ENCODE measurements around the gene ONECUT3.

The ONECUT3 gene

GRCh38 chr19:1815605-1816529 lies 62.6 kb downstream of the ONECUT3 start:
- H3K4me3 ChIP-seq (ENCODE audit: low read depth, low read length), result no peak overlapping the region
- H3K27me3 ChIP-seq (ENCODE audit: insufficient read depth, low read depth, severe bottlenecking), result no peaks in the 10 kb centered on the region
- DNase-seq, result no peak
- no peak for TF ChIP-seq CTCF (IDR thresholded peaks at IDR 0.05; ENCODE audit: low read depth, low read length)
- no peak overlapping the region for H3K27ac ChIP-seq
- peaks cover 52% of the 10 kb centered on the region for H3K36me3 ChIP-seq
- no peaks in the 10 kb centered on the region for H3K9me3 ChIP-seq (ENCODE audit: severe bottlenecking)

GRCh38 chr19:1816530-1817298 lies 63.4 kb downstream of the ONECUT3 start:
- Histone ChIP-seq H3K36me3 (peaks cover 53% of the 10 kb centered on the region), H3K4me3 (ENCODE audit: low read depth, low read length) (no peak overlapping the region)

DNA sequence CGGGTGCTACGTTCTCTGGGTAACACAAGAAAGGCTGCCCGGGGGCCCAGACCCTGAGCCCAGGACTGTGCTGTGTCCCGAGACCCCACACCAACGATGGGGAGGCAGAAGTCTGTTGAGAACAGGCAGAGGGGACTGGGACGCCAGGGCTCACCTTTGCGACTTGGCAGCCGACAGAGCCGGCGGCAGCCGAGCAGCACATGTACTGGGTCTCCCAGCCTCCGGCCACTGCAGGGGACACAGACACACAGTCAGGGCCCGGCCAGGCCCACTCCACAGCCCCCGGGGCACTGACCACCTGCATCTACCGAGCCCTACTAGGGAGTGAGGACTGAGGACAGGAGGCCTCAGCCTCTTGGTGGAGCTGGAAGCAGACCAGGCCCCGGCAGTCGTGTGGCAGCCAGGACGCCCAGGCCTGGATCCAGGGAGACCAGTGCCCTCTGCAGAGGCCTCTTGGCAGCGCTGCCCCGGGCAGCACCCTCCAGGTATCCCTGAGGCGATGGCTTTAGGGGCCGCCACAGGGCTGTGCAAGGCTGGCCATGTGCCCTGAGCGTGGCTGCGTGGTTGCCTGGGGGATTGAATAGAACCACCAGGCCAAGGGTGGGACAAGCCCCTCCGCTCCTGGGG lies 64.4 kb downstream of the ONECUT3 start:
- Histone ChIP-seq H3K27ac (no peak overlapping the region), H3K9me3 (ENCODE audit: severe bottlenecking) (no peaks in the 10 kb centered on the region), H3K36me3 (peaks cover 63% of the 10 kb centered on the region), H3K27me3 (ENCODE audit: insufficient read depth, low read depth, severe bottlenecking) (no peaks in the 10 kb centered on the region), H3K4me3 (ENCODE audit: low read depth, low read length) (no peak overlapping the region)
- no peak for DNase-seq
- TF ChIP-seq CTCF (IDR thresholded peaks at IDR 0.05; ENCODE audit: low read depth, low read length), result no peak

More at GRCh38 chr19:1816530-1817298, 63.4 kb downstream of the ONECUT3 start:
- no peak for TF ChIP-seq CTCF (IDR thresholded peaks at IDR 0.05; ENCODE audit: low read depth, low read length)
- Histone ChIP-seq H3K27me3 (ENCODE audit: insufficient read depth, low read depth, severe bottlenecking) (no peaks in the 10 kb centered on the region), H3K27ac (no peak overlapping the region), H3K9me3 (ENCODE audit: severe bottlenecking) (no peaks in the 10 kb centered on the region)
- no peak for DNase-seq

GRCh38 chr19:1818549-1819195 lies 65.4 kb downstream of the ONECUT3 start:
- no peaks in the 10 kb centered on the region for H3K9me3 ChIP-seq (ENCODE audit: severe bottlenecking)
- TF ChIP-seq CTCF (IDR thresholded peaks at IDR 0.05; ENCODE audit: low read depth, low read length), result no peak
- H3K36me3 ChIP-seq, result peaks cover 73% of the 10 kb centered on the region
- H3K27ac ChIP-seq, result no peak overlapping the region
- no peak overlapping the region for H3K4me3 ChIP-seq (ENCODE audit: low read depth, low read length)
- DNase-seq, result no peak
- H3K27me3 ChIP-seq (ENCODE audit: insufficient read depth, low read depth, severe bottlenecking), result no peaks in the 10 kb centered on the region

DNA sequence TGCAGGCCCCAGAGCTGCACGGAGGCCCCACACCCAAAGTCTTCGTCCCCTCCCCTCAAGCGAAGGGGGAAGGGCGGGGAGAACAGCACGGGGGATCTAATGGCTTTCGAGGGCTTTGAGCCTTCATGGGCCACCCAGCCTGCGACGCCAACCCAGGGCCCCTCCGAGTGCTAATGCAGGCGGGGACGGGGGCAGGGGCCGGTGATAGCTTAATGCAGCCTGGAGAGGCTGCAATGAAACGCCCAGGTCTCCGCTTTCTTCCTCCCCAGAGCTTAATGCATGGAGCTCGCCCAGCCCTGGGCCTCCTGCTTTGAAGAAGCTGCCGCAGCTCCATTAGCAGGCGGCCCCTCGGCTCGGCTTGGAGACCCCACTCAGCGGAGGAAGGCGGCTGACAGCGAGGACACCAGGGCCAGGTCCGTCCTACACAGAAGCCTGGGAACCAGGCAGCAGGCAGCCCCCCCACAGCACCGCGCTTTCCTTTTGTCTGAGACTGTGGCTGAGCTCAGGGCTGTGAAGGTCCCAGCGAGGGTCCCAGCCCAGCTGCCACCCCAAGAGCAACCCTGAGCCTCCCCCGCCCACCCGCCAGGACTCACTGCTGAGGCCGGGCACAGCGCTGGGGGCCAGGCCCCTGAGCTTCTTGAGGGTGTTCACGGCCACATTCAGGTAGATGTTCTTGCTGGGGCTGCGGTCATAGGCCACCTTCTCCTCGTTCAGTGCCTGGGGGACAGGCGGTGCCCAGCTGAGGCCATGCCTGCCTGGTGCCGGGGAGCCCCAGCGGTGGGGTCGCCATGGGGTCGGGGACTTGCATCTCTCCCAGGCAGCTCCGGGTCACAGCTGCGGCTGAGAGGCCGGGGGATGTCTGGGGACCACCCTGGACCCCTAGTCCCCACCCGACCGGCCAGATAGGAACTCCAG lies 66.3 kb downstream of the ONECUT3 start:
- H3K36me3 ChIP-seq, result peaks cover 82% of the 10 kb centered on the region
- no peaks in the 10 kb centered on the region for H3K9me3 ChIP-seq (ENCODE audit: severe bottlenecking)
- H3K27me3 ChIP-seq (ENCODE audit: insufficient read depth, low read depth, severe bottlenecking), result no peaks in the 10 kb centered on the region
- DNase-seq, result no peak
- TF ChIP-seq CTCF (IDR thresholded peaks at IDR 0.05; ENCODE audit: low read depth, low read length), result no peak
- no peak overlapping the region for H3K27ac ChIP-seq
- H3K4me3 ChIP-seq (ENCODE audit: low read depth, low read length), result no peak overlapping the region
